ENCODE results near the gene GAPDHS.

- TF ChIP-seq POLR2A (IDR thresholded peaks at IDR 0.05), result no peak
- no peak for TF ChIP-seq CTCF (IDR thresholded peaks at IDR 0.05)
Observed at GRCh38 chr19:35509018-35509652, 24.1 kb upstream of the GAPDHS start.
